H1 (cell line): Measurements from ENCODE around the gene LSM3. TPM values are rescaled to one million over a fixed set of nuclear protein-coding genes. Genes with fewer than 3 reads are reported as not detected.

ENCODE experiments used
- BACH1 ChIP-seq: IDR thresholded peaks from 2 replicates; pipeline ENCODE4 v1.6.1; 2012; ENCODE audit warnings: low read length, improper control_type of control experiment
- EGR1 ChIP-seq: IDR thresholded peaks from 2 replicates; pipeline ENCODE4 v1.6.1; 2011; ENCODE audit warnings: low read depth, low read length, borderline replicate concordance
- HDAC2 ChIP-seq, 2 experiments: fragments of 300-600 bp in 1 of 2; sonication (generic) in 1 of 2; IDR thresholded peaks; 2 replicates each; pipeline ENCODE4 v1.6.1; 2011 to 2012; ENCODE audit warnings: low read depth in 2 of 2, low read length in 2 of 2, mild to moderate bottlenecking in 2 of 2, moderate library complexity in 2 of 2, borderline replicate concordance in 1 of 2, inconsistent platforms in 1 of 2
- KDM4A ChIP-seq: IDR thresholded peaks from one replicate; pipeline ENCODE4 v1.7.1; 2012; ENCODE audit warnings: low read depth, mild to moderate bottlenecking, moderate library complexity, low read length, inconsistent platforms; ENCODE audit not compliant: severe bottlenecking
- MAFK ChIP-seq: IDR thresholded peaks from 2 replicates; pipeline ENCODE4 v1.6.1; 2012; ENCODE audit warnings: low read depth, mild to moderate bottlenecking, improper control_type of control experiment, low read length
- PHF8 ChIP-seq: fragments of 200-600 bp; sonication (generic); conservative IDR thresholded peaks from 2 replicates; pipeline ENCODE4 v1.7.1; 2012; ENCODE audit warnings: low read depth, mild to moderate bottlenecking, inconsistent platforms, low read length, moderate library complexity
- POLR2A ChIP-seq, 2 experiments: IDR thresholded peaks; 1 replicate in 1 of 2; 2 replicates in 1 of 2; pipeline ENCODE4 v1.6.1; 2011; ENCODE audit warnings: low read depth in 2 of 2, low read length in 2 of 2, mild to moderate bottlenecking in 2 of 2; ENCODE audit errors: control extremely low read depth in 1 of 2
- SAP30 ChIP-seq: fragments of 300-600 bp; sonication (generic); IDR thresholded peaks from 2 replicates; pipeline ENCODE4 v1.7.1; 2012; ENCODE audit warnings: low read length, moderate library complexity, mild to moderate bottlenecking, inconsistent platforms; ENCODE audit not compliant: insufficient read depth, insufficient replicate concordance
- SUZ12 ChIP-seq: fragments of 200-600 bp; sonication (generic); IDR thresholded peaks from 2 replicates; pipeline ENCODE4 v1.6.1; 2012; ENCODE audit warnings: mild to moderate bottlenecking, inconsistent platforms, low read length, moderate library complexity, mixed read lengths
- polyA plus RNA-seq, 7 experiments: library from polyadenylated mRNA; depleted of rRNA in 3 of 7; stranded (reverse) in 5 of 7; unstranded in 2 of 7; fragments of >200 nt in 5 of 7; fragments of 200-250 nt in 2 of 7; gene quantifications; 1 replicate in 5 of 7; 2 replicates in 1 of 7; 4 replicates in 1 of 7; pipeline versions ENCODE4 v1.2.1 to v1.2.3, GENCODE V29; 2011 to 2013; ENCODE audit warnings: missing spikeins in 2 of 7, mixed read lengths in 2 of 7
- total RNA-seq: library from RNA; stranded (reverse); fragmentation: NEBNext Ultra II Directional; extraction: Animal tissue kit (Norgen Biotek cat#: 25700); gene quantifications from 2 replicates; pipeline ENCODE4 v1.2.1, GENCODE V29; 2021
- TF ChIP-seq, protein P1 (sequence below): IDR thresholded peaks from 2 replicates; pipeline ENCODE4 v1.6.1; 2011; ENCODE audit warnings: low read length, improper control_type of control experiment

Gene LSM3
- total and polyA plus RNA-seq, 2 of the 8 experiments (the other 6 are each of a cell fraction or from before 2014, with no cell fraction given): 7.1 to 25.4 TPM

GRCh38 chr3:14150491-14151230, 28.0 kb upstream of the LSM3 start (continued):
- TF ChIP-seq, protein P1, sequence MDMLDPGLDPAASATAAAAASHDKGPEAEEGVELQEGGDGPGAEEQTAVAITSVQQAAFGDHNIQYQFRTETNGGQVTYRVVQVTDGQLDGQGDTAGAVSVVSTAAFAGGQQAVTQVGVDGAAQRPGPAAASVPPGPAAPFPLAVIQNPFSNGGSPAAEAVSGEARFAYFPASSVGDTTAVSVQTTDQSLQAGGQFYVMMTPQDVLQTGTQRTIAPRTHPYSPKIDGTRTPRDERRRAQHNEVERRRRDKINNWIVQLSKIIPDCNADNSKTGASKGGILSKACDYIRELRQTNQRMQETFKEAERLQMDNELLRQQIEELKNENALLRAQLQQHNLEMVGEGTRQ: no peak
- TF ChIP-seq MAFK (no peak), BACH1 (no peak), SUZ12 (no peak), POLR2A (IDR thresholded peaks at IDR 0.05; ENCODE audit: control extremely low read depth in 1 of 2, low read depth in 2 of 2, low read length in 2 of 2) (no peak), SAP30 (no peak), KDM4A (no peak), HDAC2 (IDR thresholded peaks at IDR 0.05; ENCODE audit: borderline replicate concordance in 1 of 2, low read depth in 2 of 2, low read length in 2 of 2) (no peak), PHF8 (no peak), EGR1 (no peak)
